Activated T-cell treated with anti-CD3 and anti-CD28 coated beads, Interleukin-2, amount 50 U/mL, for 72 hours (primary cell): ENCODE measurements around the gene DENND1A. TPM values are rescaled to one million over a fixed set of nuclear protein-coding genes. Genes with fewer than 3 reads are reported as not detected.
"Not testable (repeated sequence)": the region's sequence is repeated elsewhere in the genome, so short reads cannot be mapped to it uniquely, and the experiment has no call there.

ENCODE experiments used
- ATAC-seq, 2 donors: fragments of 150-1000 bp; cut with Tn5 transposase; replicated peaks in 1 of 2; 2 replicates each; pipeline ENCODE4 v1.10.0; 2021; ENCODE audit warnings: moderate library complexity in 2 of 2, mild to moderate bottlenecking in 1 of 2
- DNase-seq, 2 donors: peaks; one replicate each; pipeline ENCODE4 v3.0.0; 2021 to 2022; ENCODE audit warnings: mixed read lengths in 1 of 2
- H3K27ac Mint-ChIP-seq: one replicate; pipeline ENCODE4 v1.8.0; 2022; ENCODE audit warnings: mild to moderate bottlenecking, moderate library complexity, mixed read lengths
- H3K27me3 Mint-ChIP-seq: one replicate; pipeline ENCODE4 v1.8.0; 2022; ENCODE audit warnings: low read depth, mixed read lengths
- H3K36me3 Mint-ChIP-seq, 2 donors: one replicate each; pipeline ENCODE4 v1.8.0; 2022; ENCODE audit warnings: mixed read lengths in 2 of 2, mild to moderate bottlenecking in 1 of 2; ENCODE audit not compliant: insufficient read depth in 2 of 2
- H3K4me1 Mint-ChIP-seq: one replicate; pipeline ENCODE4 v1.8.0; 2022; ENCODE audit warnings: low read depth, mixed read lengths
- H3K4me3 Mint-ChIP-seq, 2 donors: one replicate each; pipeline ENCODE4 v1.8.0; 2022; ENCODE audit warnings: mild to moderate bottlenecking in 2 of 2, mixed read lengths in 2 of 2, moderate library complexity in 2 of 2
- H3K9me3 Mint-ChIP-seq, 2 donors: one replicate each; pipeline ENCODE4 v1.8.0; 2022; ENCODE audit warnings: mixed read lengths in 2 of 2
- total RNA-seq, 2 donors: library from RNA; stranded (reverse); gene quantifications; one replicate each; pipeline ENCODE4 v1.2.3, GENCODE V29; 2022

DENND1A gene
- total RNA-seq, 2 donors from 2014 or later, result 18.3 to 18.5 TPM

GRCh38 chr9:123432331-123433236 lies 497.3 kb downstream of the DENND1A start:
- Mint-ChIP-seq H3K27ac (no peak overlapping the region), H3K4me3 (no peak overlapping the region), H3K36me3 (peaks cover 2% of the 10 kb centered on the region in 2 donors), H3K4me1 (no peaks in the 10 kb centered on the region), H3K9me3 (peaks cover 0 to 2% of the 10 kb centered on the region in 2 donors), H3K27me3 (no peaks in the 10 kb centered on the region)
- no peak for DNase-seq
- no peak for ATAC-seq

GRCh38 chr9:123431581-123431980 lies 498.3 kb downstream of the DENND1A start:
- Mint-ChIP-seq H3K4me3 (no peak overlapping the region), H3K36me3 (peaks cover 0 to 2% of the 10 kb centered on the region in 2 donors), H3K27me3 (no peaks in the 10 kb centered on the region), H3K4me1 (no peaks in the 10 kb centered on the region), H3K9me3 (peaks cover 0 to 2% of the 10 kb centered on the region in 2 donors), H3K27ac (no peak overlapping the region)
- DNase-seq (no peak), ATAC-seq (no peak)

GRCh38 chr9:123428450-123428849 lies 501.5 kb downstream of the DENND1A start:
- H3K27me3 Mint-ChIP-seq, H3K27ac Mint-ChIP-seq, H3K36me3 Mint-ChIP-seq, ATAC-seq, H3K4me3 Mint-ChIP-seq, H3K9me3 Mint-ChIP-seq, DNase-seq, H3K4me1 Mint-ChIP-seq: not testable (repeated sequence)

GRCh38 chr9:123426406-123426805 lies 503.5 kb downstream of the DENND1A start:
- no peak overlapping the region for H3K27ac Mint-ChIP-seq
- no peak overlapping the region for H3K4me3 Mint-ChIP-seq
- peaks cover 0 to 2% of the 10 kb centered on the region in 2 donors for H3K9me3 Mint-ChIP-seq
- peaks cover 4% of the 10 kb centered on the region for H3K4me1 Mint-ChIP-seq
- H3K36me3 Mint-ChIP-seq, result peaks cover 0 to 2% of the 10 kb centered on the region in 2 donors
- ATAC-seq (no peak), DNase-seq (no peak)
- H3K27me3 Mint-ChIP-seq, result no peaks in the 10 kb centered on the region

GRCh38 chr9:123425836-123426365 lies 504.0 kb downstream of the DENND1A start:
- Mint-ChIP-seq H3K4me1 (peaks cover 4% of the 10 kb centered on the region), H3K4me3 (no peak overlapping the region), H3K27me3 (no peaks in the 10 kb centered on the region), H3K36me3 (peaks cover 0 to 2% of the 10 kb centered on the region in 2 donors), H3K9me3 (peaks cover 0 to 2% of the 10 kb centered on the region in 2 donors), H3K27ac (no peak overlapping the region)
- ATAC-seq (no peak), DNase-seq (no peak)

- Mint-ChIP-seq H3K27ac (no peak overlapping the region), H3K4me1 (peaks cover 4% of the 10 kb centered on the region), H3K9me3 (peaks cover 0 to 2% of the 10 kb centered on the region in 2 donors), H3K27me3 (no peaks in the 10 kb centered on the region), H3K4me3 (no peak overlapping the region), H3K36me3 (peaks cover 0 to under 1% of the 10 kb centered on the region in 2 donors)
- DNase-seq (no peak), ATAC-seq (no peak)
Observed at GRCh38 chr9:123425261-123425821, 504.6 kb downstream of the DENND1A start.

- Mint-ChIP-seq H3K4me1 (peaks cover 4% of the 10 kb centered on the region), H3K4me3 (no peak overlapping the region), H3K27ac (no peak overlapping the region), H3K36me3 (no peaks in the 10 kb centered on the region), H3K27me3 (no peaks in the 10 kb centered on the region), H3K9me3 (no peaks in the 10 kb centered on the region)
- DNase-seq (no peak), ATAC-seq (no peak)
Observed at GRCh38 chr9:123424552-123425225, 505.2 kb downstream of the DENND1A start.

- ATAC-seq, result no peak
- no peak overlapping the region for H3K27ac Mint-ChIP-seq
- H3K4me3 Mint-ChIP-seq, result no peak overlapping the region
- DNase-seq, result no peak
- H3K27me3 Mint-ChIP-seq, result no peaks in the 10 kb centered on the region
- H3K9me3 Mint-ChIP-seq, result no peaks in the 10 kb centered on the region
- peaks cover 4% of the 10 kb centered on the region for H3K4me1 Mint-ChIP-seq
- H3K36me3 Mint-ChIP-seq, result no peaks in the 10 kb centered on the region
Observed at GRCh38 chr9:123424131-123424530, 505.8 kb downstream of the DENND1A start.

GRCh38 chr9:123423311-123423640 lies 506.6 kb downstream of the DENND1A start:
- H3K9me3 Mint-ChIP-seq, result no peaks in the 10 kb centered on the region
- no peaks in the 10 kb centered on the region for H3K36me3 Mint-ChIP-seq
- no peak for ATAC-seq

GRCh38 chr9:123422635-123423310 lies 507.2 kb downstream of the DENND1A start:
- H3K4me3 Mint-ChIP-seq, result no peak overlapping the region
- H3K27ac Mint-ChIP-seq, result no peak overlapping the region
- H3K36me3 Mint-ChIP-seq, result no peaks in the 10 kb centered on the region
- H3K9me3 Mint-ChIP-seq, result no peaks in the 10 kb centered on the region
- peaks cover 4% of the 10 kb centered on the region for H3K4me1 Mint-ChIP-seq
- ATAC-seq, result no peak
- H3K27me3 Mint-ChIP-seq, result no peaks in the 10 kb centered on the region
- DNase-seq, result no peak

More at GRCh38 chr9:123423311-123423640, 506.6 kb downstream of the DENND1A start:
- Mint-ChIP-seq H3K4me1 (peaks cover 4% of the 10 kb centered on the region), H3K4me3 (no peak overlapping the region), H3K27me3 (no peaks in the 10 kb centered on the region), H3K27ac (no peak overlapping the region)
- no peak for DNase-seq

GRCh38 chr9:123421801-123422455 lies 508.0 kb downstream of the DENND1A start:
- Mint-ChIP-seq H3K27ac (no peak overlapping the region), H3K36me3 (no peaks in the 10 kb centered on the region), H3K27me3 (no peaks in the 10 kb centered on the region), H3K9me3 (no peaks in the 10 kb centered on the region), H3K4me1 (peaks cover 4% of the 10 kb centered on the region), H3K4me3 (no peak overlapping the region)
- DNase-seq, result no peak
- ATAC-seq, result no peak

- Mint-ChIP-seq H3K4me3 (no peak overlapping the region), H3K4me1 (peaks cover 2% of the 10 kb centered on the region), H3K9me3 (no peaks in the 10 kb centered on the region), H3K36me3 (no peaks in the 10 kb centered on the region), H3K27ac (no peak overlapping the region), H3K27me3 (no peaks in the 10 kb centered on the region)
- no peak for DNase-seq
- no peak for ATAC-seq
Observed at GRCh38 chr9:123421186-123421585, 508.7 kb downstream of the DENND1A start.
